Measurements from ENCODE around the gene KIF19.

DNA sequence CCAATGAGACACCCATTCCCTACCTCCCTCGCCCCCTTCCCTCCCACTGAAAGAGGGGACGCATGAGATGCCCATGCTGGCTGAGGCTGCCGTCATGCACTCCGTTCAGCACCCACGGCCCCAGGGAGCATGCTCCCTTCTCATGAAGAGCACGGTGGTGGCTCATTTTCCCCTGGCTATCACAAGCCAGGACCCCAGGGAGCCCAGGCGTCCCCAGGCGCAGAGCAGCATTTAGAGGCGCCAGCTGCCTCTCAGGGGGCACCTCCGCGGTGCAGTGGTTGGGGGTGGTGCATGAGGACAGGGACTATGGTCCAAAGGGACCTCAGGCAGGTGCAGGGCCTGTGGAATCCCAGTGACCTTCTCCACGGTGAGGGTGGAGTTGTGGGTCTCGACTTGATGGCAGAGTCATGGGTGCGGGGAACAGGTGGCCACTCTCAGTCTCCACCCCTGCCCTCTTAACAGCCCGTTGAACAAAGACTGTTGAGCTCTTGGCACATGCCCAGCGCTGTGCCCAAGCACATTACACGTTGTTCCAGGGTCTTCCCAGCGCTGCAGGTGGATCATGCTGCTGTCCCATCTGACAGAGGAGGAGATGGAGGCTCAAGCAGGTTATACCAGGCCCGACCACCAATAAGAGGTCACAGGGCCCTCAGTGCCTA, 13.6 kb downstream of the KIF19 start:
- TF ChIP-seq, protein P1, sequence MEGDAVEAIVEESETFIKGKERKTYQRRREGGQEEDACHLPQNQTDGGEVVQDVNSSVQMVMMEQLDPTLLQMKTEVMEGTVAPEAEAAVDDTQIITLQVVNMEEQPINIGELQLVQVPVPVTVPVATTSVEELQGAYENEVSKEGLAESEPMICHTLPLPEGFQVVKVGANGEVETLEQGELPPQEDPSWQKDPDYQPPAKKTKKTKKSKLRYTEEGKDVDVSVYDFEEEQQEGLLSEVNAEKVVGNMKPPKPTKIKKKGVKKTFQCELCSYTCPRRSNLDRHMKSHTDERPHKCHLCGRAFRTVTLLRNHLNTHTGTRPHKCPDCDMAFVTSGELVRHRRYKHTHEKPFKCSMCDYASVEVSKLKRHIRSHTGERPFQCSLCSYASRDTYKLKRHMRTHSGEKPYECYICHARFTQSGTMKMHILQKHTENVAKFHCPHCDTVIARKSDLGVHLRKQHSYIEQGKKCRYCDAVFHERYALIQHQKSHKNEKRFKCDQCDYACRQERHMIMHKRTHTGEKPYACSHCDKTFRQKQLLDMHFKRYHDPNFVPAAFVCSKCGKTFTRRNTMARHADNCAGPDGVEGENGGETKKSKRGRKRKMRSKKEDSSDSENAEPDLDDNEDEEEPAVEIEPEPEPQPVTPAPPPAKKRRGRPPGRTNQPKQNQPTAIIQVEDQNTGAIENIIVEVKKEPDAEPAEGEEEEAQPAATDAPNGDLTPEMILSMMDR (conservative IDR thresholded peaks at IDR 0.05; ENCODE audit: low read length) = no peak
- TF ChIP-seq EZH2phosphoT487 (IDR thresholded peaks at IDR 0.05; ENCODE audit: borderline replicate concordance) = no peak
